Stimulated activated CD8-positive, alpha-beta memory T cell treated with anti-CD3 and anti-CD28 coated beads, Interleukin-12 subunit alpha, Interleukin-12 subunit beta, amount 100 ng/mL, for 1 hour (primary cell): ENCODE data around the gene MTO1.
"Not testable (repeated sequence)": the region's sequence is repeated elsewhere in the genome, so short reads cannot be mapped to it uniquely, and the experiment has no call there.

Experiments
- DNase-seq: peaks from one replicate; pipeline ENCODE4 v3.0.0-alpha.2; 2020; ENCODE audit warnings: low read depth

MTO1 gene

DNA sequence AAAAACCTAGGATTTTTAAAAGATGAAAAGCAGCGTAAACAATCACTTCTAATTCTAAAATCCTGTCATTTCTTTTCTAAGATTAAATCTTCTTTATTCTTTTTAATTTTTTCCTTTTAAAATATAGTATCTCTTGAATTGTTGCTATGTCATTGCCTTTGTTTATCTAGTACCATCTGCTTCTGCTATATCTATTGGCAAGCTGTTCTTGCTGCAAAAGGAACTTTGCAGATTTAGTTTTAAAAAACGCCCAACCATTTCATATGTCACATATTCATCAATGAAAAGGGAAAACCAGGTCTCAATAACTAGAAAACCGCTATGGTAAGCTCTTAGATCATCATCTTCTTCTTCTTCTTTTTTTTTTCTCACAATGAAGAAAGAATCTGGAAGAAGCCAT, 70.8 kb downstream of the MTO1 start:
- no peak for DNase-seq

DNA sequence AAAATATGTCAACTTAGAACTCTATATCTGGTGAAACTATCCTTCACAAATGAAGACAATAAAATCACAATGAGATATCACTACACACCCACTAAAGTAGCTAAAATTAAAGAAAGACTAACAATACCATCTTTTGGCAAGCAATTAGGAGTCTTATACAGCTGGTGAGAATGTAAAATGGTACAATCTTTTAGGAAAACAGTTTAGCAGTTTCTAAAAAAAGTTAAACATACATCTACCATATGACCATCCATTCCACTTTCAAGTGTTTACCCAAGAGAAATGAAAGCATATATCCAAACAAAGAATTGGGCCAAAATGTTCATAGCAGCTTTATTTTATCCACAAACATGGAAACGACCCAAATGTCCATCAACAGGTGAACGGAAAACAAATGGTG, 73.1 kb downstream of the MTO1 start:
- no peak for DNase-seq

DNA sequence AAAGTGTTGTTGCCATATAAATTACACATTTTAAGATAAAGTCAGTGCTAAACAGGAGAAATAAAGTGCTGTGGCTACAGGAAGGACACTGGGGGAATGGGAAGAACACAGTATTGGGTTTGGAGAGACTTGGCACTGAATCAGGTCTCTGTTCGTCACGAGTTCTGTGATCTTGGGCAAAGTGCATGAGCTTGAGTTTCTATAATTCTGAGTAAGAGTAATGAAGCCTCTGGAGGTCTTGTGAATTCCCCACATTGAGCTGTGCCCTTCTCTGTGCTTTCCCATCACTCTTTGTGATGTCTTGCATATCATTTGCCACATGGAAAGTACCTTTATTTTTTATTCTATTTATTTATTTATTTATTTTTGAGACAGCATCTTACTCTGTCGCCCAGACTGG, 76.1 kb downstream of the MTO1 start:
- no peak for DNase-seq

DNA sequence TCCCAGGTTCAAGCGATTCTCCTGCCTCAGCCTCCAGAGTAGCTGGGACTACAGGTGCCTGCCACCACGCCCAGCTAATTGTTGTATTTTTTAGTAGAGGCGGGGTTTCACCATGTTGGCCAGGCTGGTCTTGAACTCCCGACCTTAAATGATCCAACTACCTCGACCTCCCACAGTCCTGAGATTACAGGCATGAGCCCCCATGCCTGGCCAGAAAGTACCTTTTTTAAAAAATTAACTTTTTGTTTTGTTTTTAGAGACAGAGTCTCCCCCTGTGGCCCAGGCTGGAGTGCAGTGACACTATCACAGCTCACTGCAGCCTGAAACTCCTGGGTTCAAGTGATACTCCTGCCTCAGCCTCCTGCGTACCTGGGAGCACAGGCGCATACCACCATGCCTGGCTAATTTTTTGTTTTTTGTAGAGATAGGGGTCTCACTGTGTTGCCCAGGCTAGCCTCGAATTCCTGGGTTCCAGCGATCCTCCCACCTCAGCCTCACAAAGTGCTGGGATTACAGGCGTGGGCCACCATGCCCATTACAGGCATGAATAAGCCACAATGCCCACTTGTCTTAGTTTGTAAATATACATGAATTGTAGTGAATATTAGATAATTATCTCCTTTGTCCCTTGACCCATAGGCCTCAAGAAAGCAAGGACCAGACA, 76.7 kb downstream of the MTO1 start:
- DNase-seq: no peak

DNA sequence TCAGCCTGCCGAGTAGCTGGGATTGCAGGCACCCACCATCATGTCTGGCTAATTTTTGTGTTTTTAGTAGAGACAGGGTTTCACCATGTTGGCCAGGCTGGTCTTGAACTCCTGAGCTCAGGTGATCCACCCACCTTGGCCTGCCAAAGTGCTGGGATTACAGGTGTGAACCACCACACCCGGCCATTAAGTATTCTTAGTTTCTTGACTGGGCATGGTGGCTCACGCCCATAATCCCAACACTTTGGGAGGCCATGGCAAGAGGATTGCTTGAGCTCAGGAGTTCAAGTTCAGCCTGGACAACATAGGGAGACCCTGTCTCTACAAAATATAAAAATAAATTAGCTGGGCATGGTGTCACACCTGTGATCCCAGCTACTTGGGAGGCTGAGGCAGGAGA, 80.9 kb downstream of the MTO1 start:
- not testable (repeated sequence) for DNase-seq

DNA sequence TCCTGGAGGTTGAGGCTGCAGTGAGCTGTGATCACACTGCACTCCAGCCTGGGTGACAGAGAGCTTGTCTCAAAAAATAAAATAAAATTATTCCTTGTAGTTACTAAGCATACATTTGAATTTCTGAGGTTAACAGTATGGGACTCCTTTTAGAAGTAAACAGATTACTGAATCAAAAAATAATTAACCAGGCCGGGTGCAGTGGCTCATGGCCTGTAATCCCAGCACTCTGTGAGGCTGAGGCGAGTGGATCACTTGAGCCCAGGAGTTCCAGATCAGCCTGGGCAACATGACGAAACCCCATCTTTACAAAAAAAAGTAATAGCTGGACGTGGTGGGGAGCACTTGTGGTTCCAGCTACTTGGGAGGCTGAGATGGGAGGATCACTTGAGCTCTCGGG, 81.4 kb downstream of the MTO1 start:
- no peak for DNase-seq

DNA sequence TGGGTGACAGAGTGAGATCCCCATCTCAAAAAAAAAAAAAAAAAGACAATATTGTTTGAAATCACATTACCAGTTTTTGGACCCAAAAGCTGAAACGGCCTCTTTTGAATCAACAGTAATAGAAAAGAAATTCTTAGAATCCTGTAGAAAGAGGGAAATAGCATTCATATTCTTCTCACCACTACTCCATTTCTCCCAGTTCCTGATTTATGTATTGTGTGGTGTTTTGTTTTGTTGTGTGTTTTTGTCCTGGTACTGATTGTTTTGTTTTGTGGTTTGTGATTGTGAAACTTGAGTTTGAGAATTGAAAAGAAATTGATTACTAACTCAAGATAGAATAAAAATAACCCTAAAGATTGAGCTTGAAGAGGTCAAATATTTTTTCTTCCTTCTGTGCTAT, 85.5 kb downstream of the MTO1 start:
- DNase-seq: no peak

DNA sequence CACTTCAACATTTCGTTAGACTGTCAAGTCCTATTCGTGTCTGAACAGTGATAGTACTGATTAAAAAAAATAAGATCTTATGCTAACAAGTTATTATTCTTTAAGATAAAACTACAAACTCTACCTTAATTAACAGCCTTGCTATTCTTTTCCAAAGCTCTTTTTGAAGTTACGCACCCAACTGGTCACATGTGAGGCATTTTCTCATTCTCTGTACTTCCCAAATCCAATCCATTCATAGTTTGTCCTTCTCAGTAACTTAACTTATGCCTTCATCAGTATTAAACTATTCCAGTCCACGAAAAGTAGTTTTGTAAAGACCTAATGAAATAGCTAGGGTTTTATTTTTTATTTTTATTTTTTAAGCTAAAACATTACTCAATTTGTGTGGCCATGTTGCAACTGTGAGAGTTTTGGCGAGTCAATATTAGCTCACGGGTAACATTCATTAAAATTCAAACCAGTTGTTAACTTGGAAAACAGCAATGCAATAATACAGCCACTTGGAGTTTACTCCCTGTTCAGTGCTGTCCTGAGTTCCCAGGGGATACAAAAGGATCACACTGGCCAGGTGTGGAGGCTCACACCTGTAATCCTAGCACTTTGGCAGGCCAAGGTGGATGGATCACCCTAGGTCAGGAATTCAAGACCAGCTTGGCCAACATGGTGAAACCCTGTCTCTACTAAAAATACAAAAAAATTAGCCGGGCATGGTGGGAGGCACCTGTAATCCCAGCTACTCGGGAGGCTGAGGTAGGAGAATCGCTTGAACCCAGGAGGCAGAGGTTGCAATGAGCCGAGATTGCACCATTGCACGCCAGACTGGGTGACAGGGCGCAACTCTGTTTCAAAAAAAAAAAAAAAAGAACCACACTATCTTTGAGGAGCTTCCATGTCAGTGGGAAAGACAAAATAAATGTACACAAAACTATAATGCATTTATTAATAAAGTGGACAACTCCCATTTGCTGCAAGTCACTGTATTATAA, 87.2 kb downstream of the MTO1 start:
- no peak for DNase-seq

DNA sequence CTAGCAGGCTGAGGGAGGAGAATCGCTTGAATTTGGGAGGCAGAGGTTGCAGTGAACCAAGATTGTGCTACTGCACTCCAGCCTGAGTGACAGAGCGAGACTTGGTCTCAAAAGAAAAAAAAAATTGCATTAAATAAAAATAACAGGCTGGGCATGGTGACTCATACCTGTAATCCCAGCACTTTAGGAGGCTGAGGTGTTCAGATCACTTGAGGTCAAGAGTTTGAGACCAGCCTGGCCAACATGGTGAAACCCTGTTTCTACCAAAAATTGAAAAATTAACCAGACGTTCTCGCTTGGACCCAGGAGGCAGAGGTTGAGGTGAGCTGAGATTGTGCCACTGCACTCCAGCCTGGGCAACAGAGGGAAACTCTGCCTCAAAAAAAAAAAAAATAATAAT, 89.6 kb downstream of the MTO1 start:
- not testable (repeated sequence) for DNase-seq

DNA sequence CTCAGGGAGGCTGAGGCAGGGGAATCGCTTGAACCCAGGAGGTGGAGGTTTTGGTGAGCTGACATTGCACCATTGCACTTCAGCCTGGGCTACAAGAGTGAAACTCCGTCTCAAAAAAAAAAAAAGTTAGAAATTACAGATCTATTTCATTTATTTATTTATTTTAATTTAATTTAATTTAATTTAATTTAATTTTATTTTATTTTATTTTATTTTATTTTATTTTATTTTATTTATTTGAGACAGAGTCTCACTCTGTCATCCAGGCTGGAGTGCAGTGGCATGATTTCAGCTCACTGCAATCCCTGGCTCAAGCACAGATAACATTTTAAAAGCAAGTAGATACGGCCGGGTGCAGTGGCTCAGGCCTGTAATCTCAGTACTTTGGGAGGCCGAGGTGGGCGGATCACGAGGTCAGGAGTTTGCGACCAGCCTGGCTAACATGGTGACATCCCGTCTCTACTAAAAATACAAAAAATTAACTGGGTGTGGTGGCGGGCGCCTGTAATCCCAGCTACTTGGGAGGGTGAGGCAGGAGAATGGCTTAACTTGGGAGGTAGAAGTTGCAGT, 93.9 kb downstream of the MTO1 start:
- not testable (repeated sequence) for DNase-seq

DNA sequence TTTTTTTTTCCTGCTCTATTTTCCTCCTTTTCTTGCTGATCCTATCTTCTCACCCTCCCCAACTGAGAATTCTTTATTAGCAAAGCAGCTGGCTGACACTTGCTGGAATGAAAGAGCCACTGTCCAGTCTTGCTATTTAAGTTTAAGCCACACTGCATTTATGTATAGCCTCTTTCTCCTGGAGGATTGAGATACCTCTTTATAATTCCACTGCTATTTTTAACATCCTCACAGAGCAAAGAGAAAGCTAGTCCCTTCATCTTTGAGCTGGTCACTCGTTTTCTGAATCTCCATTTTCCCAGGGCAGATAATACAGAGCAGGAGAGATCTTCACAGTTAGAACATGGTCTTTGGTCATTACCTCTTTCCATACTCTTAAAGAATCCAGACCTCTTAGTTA, 95.3 kb downstream of the MTO1 start:
- DNase-seq: no peak
